Heart left ventricle (tissue), 16 donors: Measurements from ENCODE around the gene NEURL4. TPM values are rescaled to one million over a fixed set of nuclear protein-coding genes. Genes with fewer than 3 reads are reported as not detected.
A peak's percentile ranks its signal among the peaks of the same experiment; 100 is the strongest.
"Not testable (repeated sequence)": the region's sequence is repeated elsewhere in the genome, so short reads cannot be mapped to it uniquely, and the experiment has no call there.

Source experiments
- ATAC-seq, 4 donors: fragments of 200-7000 bp; cut with Tn5 transposase; one replicate each; pipeline ENCODE4 v1.9.1; 2020 to 2022; ENCODE audit warnings: moderate library complexity in 4 of 4, mild to moderate bottlenecking in 3 of 4, moderate number of reproducible peaks in 1 of 4
- DNase-seq, 5 donors: peaks; one replicate each; pipeline ENCODE4 v3.0.0-alpha.2; 2020
- H3K27ac ChIP-seq, 12 donors: fragments of 200-600 bp; sonication (generic) in 4 of 12; one replicate each; pipeline versions ENCODE4 v1.5.0 to v1.8.0; 2016 to 2022; ENCODE audit warnings: mild to moderate bottlenecking in 2 of 12
- H3K27me3 ChIP-seq, 9 donors: fragments of 200-600 bp; sonication (generic) in 2 of 9; one replicate each; pipeline versions ENCODE4 v1.5.1 to v1.8.0; 2016 to 2022; ENCODE audit warnings: mild to moderate bottlenecking in 3 of 9
- H3K36me3 ChIP-seq, 9 donors: fragments of 200-600 bp; sonication (generic) in 2 of 9; one replicate each; pipeline versions ENCODE4 v1.5.0 to v1.8.0; 2018 to 2022; ENCODE audit warnings: mild to moderate bottlenecking in 2 of 9
- H3K4me1 ChIP-seq, 12 donors: fragments of 200-600 bp; sonication (generic) in 4 of 12; one replicate each; pipeline versions ENCODE4 v1.5.0 to v1.8.0; 2016 to 2022; ENCODE audit warnings: mild to moderate bottlenecking in 3 of 12
- H3K4me3 ChIP-seq, 12 donors: fragments of 200-600 bp; sonication (generic) in 4 of 12; one replicate each; pipeline versions ENCODE4 v1.5.0 to v1.8.0; 2017 to 2022; ENCODE audit warnings: mild to moderate bottlenecking in 9 of 12, moderate library complexity in 4 of 12
- H3K9me3 ChIP-seq, 12 donors: fragments of 200-600 bp; sonication (generic) in 4 of 12; one replicate each; pipeline versions ENCODE4 v1.5.0 to v1.8.0; 2016 to 2022; ENCODE audit warnings: mild to moderate bottlenecking in 1 of 12
- POLR2A ChIP-seq, 2 donors: fragments of 450-650 bp; IDR thresholded peaks; one replicate each; pipeline ENCODE4 v1.6.1; 2017; ENCODE audit warnings: antibody characterized with exemption in 2 of 2, mild to moderate bottlenecking in 2 of 2, moderate library complexity in 2 of 2
- WGBS, 4 donors: extraction: QIAGEN DNeasy Blood & Tissue Kit in 2 of 4; methylation state at CpG; one replicate each; pipeline versions ENCODE4 v1.1.5 to v1.1.7; 2013 to 2018; 5-methylcytosine and 5-hydroxymethylcytosine counted together
- intact Hi-C, 10 donors: fragments of 100-400 bp; cut with DNase I; formaldehyde crosslinking; loops; one replicate each; pipeline versions ENCODE4 v1.11.1 to v1.14.2; 2022
- polyA plus RNA-seq, 2 donors: library from polyadenylated mRNA; stranded (reverse); fragments of 200-250 nt; gene quantifications; one replicate each; pipeline ENCODE4 v1.2.3, GENCODE V29; 2013
- total RNA-seq, 9 donors: library from RNA; depleted of rRNA in 2 of 9; stranded (reverse); fragments of >200 nt in 2 of 9; fragmentation: NEBNext Ultra II Directional in 3 of 9; extraction: Animal tissue kit (Norgen Biotek cat#: 25700) in 3 of 9; gene quantifications; one replicate each; pipeline versions ENCODE4 v1.1.0 to v1.2.4, GENCODE V29; 2016 to 2023
- TF ChIP-seq, protein P1 (sequence below), 12 donors: fragments of 200-600 bp; sonication (generic) in 4 of 12; IDR thresholded peaks; one replicate each; pipeline versions ENCODE4 v1.5.0 to v1.8.0; 2018 to 2022; ENCODE audit warnings: antibody characterized with exemption in 12 of 12, mild to moderate bottlenecking in 5 of 12
- donor health status: ischemic (EF 13 %, LVEDD 7.1; RV severe dilation, severe dysfunction).
- donor health status: healthy with polysubstance abuse.
- donor health status: DM: no; HTN: yes; CAD: no.
- donor health status: DM: no; HTN: no; CAD: no.
- donor health status: ischemic (EF 25% LVEDD 6.9; RV normal size, moderate dysfunction).
- donor health status: ischemic (EF 25% LVEDD 5.7; RV mildly dilated, moderate dysfunction).
- donor health status: healthy.
- donor health status: DM: yes; HTN: yes; CAD: no.
- donor health status: ischemic (EF 35%, LVEDD 5.7; RV mildly dilated, moderate dysfunction).
- donor health status: nonischemic (EF 11% LVEDD 7.7; RV severe dilation, severe dysfunction).
- donor health status: DM: yes; HTN: yes; CAD: no.
- donor health status: PGD.
- donor health status: ischemic (EF 29% LVEDD 5.4; RV normal size, mild dysfunction).
- donor health status: nonischemic (EF 23%, LVEDD 6.1; RV moderate dilation, normal function).

NEURL4 gene
- total and polyA plus RNA-seq, 11 donors: 13.6 to 39.2 (median 27.6) TPM

- WGBS, 4 donors: 91 to 97% (median 93%) methylated on average over 8 to 13 of the region's 13 CpGs
- Histone ChIP-seq H3K9me3 (no peaks in the 10 kb centered on the region), H3K36me3 (peaks cover 0 to 2% (median 0%) of the 10 kb centered on the region in 9 donors), H3K27me3 (peaks cover 0 to 36% (median 0%) of the 10 kb centered on the region in 9 donors), H3K4me1 (peaks cover 0 to 13% (median 0%) of the 10 kb centered on the region in 12 donors), H3K27ac (no peak overlapping the region), H3K4me3 (no peak overlapping the region)
- ATAC-seq: no peak
- intact Hi-C loops: loop anchor here in 3 of 10 donors (10.0 kb wide), 2 partner anchors 57 to 67 kb away; partner anchors contain the start of gene SLC2A4 (in 2 of the 3)
- DNase-seq: no peak
- TF ChIP-seq, protein P1, sequence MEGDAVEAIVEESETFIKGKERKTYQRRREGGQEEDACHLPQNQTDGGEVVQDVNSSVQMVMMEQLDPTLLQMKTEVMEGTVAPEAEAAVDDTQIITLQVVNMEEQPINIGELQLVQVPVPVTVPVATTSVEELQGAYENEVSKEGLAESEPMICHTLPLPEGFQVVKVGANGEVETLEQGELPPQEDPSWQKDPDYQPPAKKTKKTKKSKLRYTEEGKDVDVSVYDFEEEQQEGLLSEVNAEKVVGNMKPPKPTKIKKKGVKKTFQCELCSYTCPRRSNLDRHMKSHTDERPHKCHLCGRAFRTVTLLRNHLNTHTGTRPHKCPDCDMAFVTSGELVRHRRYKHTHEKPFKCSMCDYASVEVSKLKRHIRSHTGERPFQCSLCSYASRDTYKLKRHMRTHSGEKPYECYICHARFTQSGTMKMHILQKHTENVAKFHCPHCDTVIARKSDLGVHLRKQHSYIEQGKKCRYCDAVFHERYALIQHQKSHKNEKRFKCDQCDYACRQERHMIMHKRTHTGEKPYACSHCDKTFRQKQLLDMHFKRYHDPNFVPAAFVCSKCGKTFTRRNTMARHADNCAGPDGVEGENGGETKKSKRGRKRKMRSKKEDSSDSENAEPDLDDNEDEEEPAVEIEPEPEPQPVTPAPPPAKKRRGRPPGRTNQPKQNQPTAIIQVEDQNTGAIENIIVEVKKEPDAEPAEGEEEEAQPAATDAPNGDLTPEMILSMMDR (IDR thresholded peaks at IDR 0.05): no peak
- TF ChIP-seq POLR2A (IDR thresholded peaks at IDR 0.05): no peak
These were observed 12.7 kb upstream of the NEURL4 start for GRCh38 chr17:7341842-7342241.

- no peak overlapping the region for H3K4me3 ChIP-seq
- ATAC-seq: no peak
- H3K36me3 ChIP-seq: no peaks in the 10 kb centered on the region
- H3K27me3 ChIP-seq: peaks cover 0 to 53% (median 6%) of the 10 kb centered on the region in 9 donors
- TF ChIP-seq POLR2A (IDR thresholded peaks at IDR 0.05): no peak
- TF ChIP-seq, protein P1 (IDR thresholded peaks at IDR 0.05): no peak
- 69 to 84% (median 77%) methylated on average over 2 of the region's 2 CpGs for WGBS, 4 donors
- H3K4me1 ChIP-seq: peaks cover 0 to 24% (median 0%) of the 10 kb centered on the region in 12 donors
- no peak overlapping the region for H3K27ac ChIP-seq
- intact Hi-C loops: loop anchor here in 3 of 10 donors (10.0 kb wide), 2 partner anchors 55 to 65 kb away; partner anchors contain the start of gene SLC2A4 (in 2 of the 3)
- DNase-seq: no peak
- no peaks in the 10 kb centered on the region for H3K9me3 ChIP-seq
These were observed 11.0 kb upstream of the NEURL4 start for GRCh38 chr17:7340179-7340578.

GRCh38 chr17:7337600-7337999, 8.5 kb upstream of the NEURL4 start:
- peaks cover 0 to 24% (median 0%) of the 10 kb centered on the region in 12 donors for H3K4me1 ChIP-seq
- ATAC-seq, H3K36me3 ChIP-seq, H3K9me3 ChIP-seq, intact Hi-C loops, DNase-seq: not testable (repeated sequence)
- H3K4me3 ChIP-seq: peak overlapping the region in 1 of 12 donors; percentile 63
- H3K27me3 ChIP-seq: peaks cover 0 to 67% (median 6%) of the 10 kb centered on the region in 9 donors
- peak overlapping the region in 1 of 12 donors; percentile 82 for H3K27ac ChIP-seq
- 77 to 87% (median 82%) methylated on average over 7 of the region's 7 CpGs for WGBS, 4 donors

GRCh38 chr17:7336240-7337175, 7.4 kb upstream of the NEURL4 start, which contains the start of gene ACAP1:
TSS of gene ACAP1 (plus strand) at chr17:7336529. CDS start at chr17:7336735, 206 bp downstream.
- Histone ChIP-seq H3K27me3 (peaks cover 0 to 59% (median 5%) of the 10 kb centered on the region in 9 donors), H3K9me3 (no peaks in the 10 kb centered on the region), H3K4me1 (peaks cover 0 to 31% (median 0%) of the 10 kb centered on the region in 12 donors), H3K36me3 (no peaks in the 10 kb centered on the region), H3K4me3 (peak within 1 kb of the TSS in 5 of 12 donors; percentile 9 to 63 (median 12)), H3K27ac (peak within 1 kb of the TSS in 1 of 12 donors; percentile 82)
- peak in 1 of 5 donors; percentile 84 for DNase-seq
- intact Hi-C loops: no loop called here
- WGBS, 4 donors: 46 to 57% (median 51%) methylated on average over 14 to 17 of the region's 17 CpGs
- peak in 3 of 4 donors; percentile 23 to 67 (median 57) for ATAC-seq
- TF ChIP-seq POLR2A (IDR thresholded peaks at IDR 0.05): no peak
- TF ChIP-seq, protein P1 (IDR thresholded peaks at IDR 0.05): no peak

DNA sequence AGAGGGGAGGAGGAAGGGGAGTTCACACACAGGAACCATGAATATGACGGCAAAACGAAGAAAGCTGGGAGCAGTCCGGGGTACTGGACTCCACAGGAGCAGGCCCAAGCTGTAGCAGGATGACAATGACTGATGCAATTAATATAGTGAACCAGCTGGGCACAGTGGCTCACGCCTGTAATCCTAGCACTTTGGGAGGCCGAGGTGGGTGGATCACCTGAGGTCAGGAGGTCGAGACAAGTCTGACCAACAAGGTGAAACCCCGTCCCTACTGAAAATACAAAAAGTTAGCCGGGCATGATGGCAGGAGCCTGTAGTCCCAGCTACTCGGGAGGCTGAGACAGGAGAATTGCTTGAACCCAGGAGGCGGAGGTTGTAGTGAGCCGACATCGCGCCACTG, 6.6 kb upstream of the NEURL4 start:
- Histone ChIP-seq H3K27ac (peak overlapping the region in 1 of 12 donors; percentile 82), H3K4me3 (peak overlapping the region in 1 of 12 donors; percentile 63), H3K4me1 (peaks cover 0 to 31% (median 0%) of the 10 kb centered on the region in 12 donors), H3K27me3 (peaks cover 0 to 54% (median 5%) of the 10 kb centered on the region in 9 donors)
- intact Hi-C loops, H3K9me3 ChIP-seq, ATAC-seq, H3K36me3 ChIP-seq, DNase-seq: not testable (repeated sequence)
- WGBS, 4 donors: 87 to 89% (median 89%) methylated on average over 13 of the region's 13 CpGs
